ENCODE measurements around the gene ECHDC3. TPM values are rescaled to one million over a fixed set of nuclear protein-coding genes. Genes with fewer than 3 reads are reported as not detected.

ECHDC3 gene
- total RNA-seq, 2 donors from 2014 or later, result 24.1 to 153 TPM

- H3K36me3 ChIP-seq (replicated peaks in 1 of 2; ENCODE audit: insufficient read depth in 1 of 2, low read depth in 2 of 2), result no peaks in the 10 kb centered on the region
- ATAC-seq (no peak), DNase-seq (no peak)
- H3K27me3 ChIP-seq, result no peaks in the 10 kb centered on the region
- no peaks in the 10 kb centered on the region for H3K9me3 ChIP-seq
- no peak overlapping the region for H3K27ac ChIP-seq
- 91 to 95% methylated on average over 5 of the region's 5 CpGs for WGBS, 2 donors
- no peaks in the 10 kb centered on the region for H3K4me1 ChIP-seq
- intact Hi-C loops (cut with DNase I), result no loop called here
- no peak for TF ChIP-seq POLR2A (IDR thresholded peaks at IDR 0.05)
- no peak for TF ChIP-seq CTCF (IDR thresholded peaks at IDR 0.05)
- no peak overlapping the region for H3K4me3 ChIP-seq
These were observed 66.6 kb downstream of the ECHDC3 start for GRCh38 chr10:11808808-11809207.

- intact Hi-C loops (cut with DNase I), result no loop called here
- WGBS, 2 donors, result 57 to 69% methylated on average over 13 of the region's 13 CpGs
- H3K27me3 ChIP-seq, result no peaks in the 10 kb centered on the region
- no peaks in the 10 kb centered on the region for H3K9me3 ChIP-seq
- H3K27ac ChIP-seq, result no peak overlapping the region
- TF ChIP-seq POLR2A (IDR thresholded peaks at IDR 0.05), result no peak
- no peak for TF ChIP-seq CTCF (IDR thresholded peaks at IDR 0.05)
- no peak for DNase-seq
- H3K4me1 ChIP-seq, result no peaks in the 10 kb centered on the region
- ATAC-seq, result no peak
- no peak overlapping the region for H3K4me3 ChIP-seq
- H3K36me3 ChIP-seq (replicated peaks in 1 of 2; ENCODE audit: insufficient read depth in 1 of 2, low read depth in 2 of 2), result no peaks in the 10 kb centered on the region
These were observed 68.2 kb downstream of the ECHDC3 start for GRCh38 chr10:11810313-11810766.

- no peak overlapping the region for H3K27ac ChIP-seq
- intact Hi-C loops (cut with DNase I), result no loop called here
- TF ChIP-seq CTCF (IDR thresholded peaks at IDR 0.05) (no peak), POLR2A (IDR thresholded peaks at IDR 0.05) (no peak)
- H3K9me3 ChIP-seq, result no peaks in the 10 kb centered on the region
- WGBS, 2 donors, result 69 to 79% methylated on average over 6 of the region's 6 CpGs
- no peak for ATAC-seq
- no peak for DNase-seq
- H3K4me3 ChIP-seq, result no peak overlapping the region
- no peaks in the 10 kb centered on the region for H3K36me3 ChIP-seq (replicated peaks in 1 of 2; ENCODE audit: insufficient read depth in 1 of 2, low read depth in 2 of 2)
- no peaks in the 10 kb centered on the region for H3K4me1 ChIP-seq
- H3K27me3 ChIP-seq, result no peaks in the 10 kb centered on the region
These were observed 68.8 kb downstream of the ECHDC3 start for GRCh38 chr10:11810973-11811372.

GRCh38 chr10:11813177-11813576, 71.0 kb downstream of the ECHDC3 start:
- H3K27ac ChIP-seq, result no peak overlapping the region
- H3K4me3 ChIP-seq, result no peak overlapping the region
- no peak for DNase-seq
- H3K27me3 ChIP-seq, result no peaks in the 10 kb centered on the region
- intact Hi-C loops (cut with DNase I), result no loop called here
- no peak for TF ChIP-seq CTCF (IDR thresholded peaks at IDR 0.05)
- TF ChIP-seq POLR2A (IDR thresholded peaks at IDR 0.05), result no peak
- no peaks in the 10 kb centered on the region for H3K4me1 ChIP-seq
- 76 to 84% methylated on average over 5 to 7 of the region's 7 CpGs for WGBS, 2 donors
- no peak for ATAC-seq
- H3K9me3 ChIP-seq, result no peaks in the 10 kb centered on the region
- H3K36me3 ChIP-seq (replicated peaks in 1 of 2; ENCODE audit: insufficient read depth in 1 of 2, low read depth in 2 of 2), result no peaks in the 10 kb centered on the region

Other genes starting within 250 kb of the ECHDC3 start
- 10 to 100 TPM; 13.7 to 16.8 TPM for gene USP6NL, start 130.7 kb upstream of the ECHDC3 start, total RNA-seq
- 10 to 100 TPM; 29.3 to 58.3 TPM for gene PROSER2, start 81.0 kb downstream of the ECHDC3 start, total RNA-seq